Transverse colon (tissue), 4 donors: Measurements from ENCODE around the gene ACTMAP.

ENCODE experiments used
- EP300 ChIP-seq: sonication (generic); formaldehyde crosslinking; IDR thresholded peaks from one replicate; pipeline ENCODE4 v1.6.1; 2017; ENCODE audit warnings: antibody characterized with exemption, low read depth
- POLR2A ChIP-seq: fragments of 450-650 bp; IDR thresholded peaks from one replicate; pipeline ENCODE4 v1.6.1; 2016; ENCODE audit warnings: antibody characterized with exemption, mild to moderate bottlenecking, moderate library complexity
- POLR2AphosphoS5 ChIP-seq, 3 donors: sonication (generic); formaldehyde crosslinking; IDR thresholded peaks; one replicate each; pipeline ENCODE4 v1.6.1; 2016; ENCODE audit warnings: antibody characterized with exemption in 3 of 3
- TF ChIP-seq, protein P1 (sequence below), 5 experiments: fragments of 200-600 bp in 3 of 5; fragments of 450-650 bp in 2 of 5; sonication (generic) in 3 of 5; IDR thresholded peaks; 1 replicate in 2 of 5; 2 replicates in 3 of 5; pipeline ENCODE4 v1.5.1; 2016 to 2017; ENCODE audit warnings: antibody characterized with exemption in 5 of 5, inconsistent platforms in 3 of 5, mild to moderate bottlenecking in 2 of 5, moderate library complexity in 1 of 5

DNA sequence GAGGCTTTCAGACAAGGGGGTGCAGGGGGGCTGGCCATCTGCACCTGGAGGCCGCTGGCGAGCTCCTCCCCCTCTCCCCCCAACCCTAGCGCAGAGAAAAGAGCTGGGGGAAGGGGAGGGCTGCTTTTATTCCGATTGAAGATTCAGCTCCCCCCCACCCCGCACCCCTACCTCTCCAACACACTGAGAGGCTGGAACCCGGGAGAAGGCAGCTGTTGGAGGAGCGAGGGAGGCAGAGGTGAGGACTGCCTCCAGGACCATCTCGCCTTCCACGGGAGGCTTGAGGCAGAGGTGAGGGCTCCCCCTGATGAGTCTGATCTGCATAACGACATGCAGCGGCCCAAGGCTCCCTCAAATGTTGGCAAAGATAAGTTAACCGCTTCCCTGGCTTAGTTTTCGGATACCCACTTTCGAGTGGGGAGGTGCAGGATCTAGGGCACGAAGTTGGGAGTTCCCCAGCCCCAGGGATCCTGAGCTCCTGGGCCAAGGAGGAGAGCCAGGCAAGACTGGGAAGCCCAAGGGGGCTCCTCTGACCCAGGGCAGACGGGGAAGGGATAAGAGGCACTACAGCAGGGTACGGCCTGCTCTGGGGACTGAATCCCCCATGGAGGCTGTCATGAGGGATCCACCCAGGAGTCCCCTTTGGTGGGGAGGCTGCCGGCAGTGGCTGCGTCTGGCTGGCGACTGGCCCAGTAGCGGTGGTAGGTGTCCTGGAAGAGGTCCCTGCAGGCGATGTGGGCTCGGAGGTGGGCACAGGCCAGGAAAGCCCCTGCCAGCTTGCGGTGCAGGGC, 58.7 kb downstream of the ACTMAP start:
- TF ChIP-seq, protein P1, sequence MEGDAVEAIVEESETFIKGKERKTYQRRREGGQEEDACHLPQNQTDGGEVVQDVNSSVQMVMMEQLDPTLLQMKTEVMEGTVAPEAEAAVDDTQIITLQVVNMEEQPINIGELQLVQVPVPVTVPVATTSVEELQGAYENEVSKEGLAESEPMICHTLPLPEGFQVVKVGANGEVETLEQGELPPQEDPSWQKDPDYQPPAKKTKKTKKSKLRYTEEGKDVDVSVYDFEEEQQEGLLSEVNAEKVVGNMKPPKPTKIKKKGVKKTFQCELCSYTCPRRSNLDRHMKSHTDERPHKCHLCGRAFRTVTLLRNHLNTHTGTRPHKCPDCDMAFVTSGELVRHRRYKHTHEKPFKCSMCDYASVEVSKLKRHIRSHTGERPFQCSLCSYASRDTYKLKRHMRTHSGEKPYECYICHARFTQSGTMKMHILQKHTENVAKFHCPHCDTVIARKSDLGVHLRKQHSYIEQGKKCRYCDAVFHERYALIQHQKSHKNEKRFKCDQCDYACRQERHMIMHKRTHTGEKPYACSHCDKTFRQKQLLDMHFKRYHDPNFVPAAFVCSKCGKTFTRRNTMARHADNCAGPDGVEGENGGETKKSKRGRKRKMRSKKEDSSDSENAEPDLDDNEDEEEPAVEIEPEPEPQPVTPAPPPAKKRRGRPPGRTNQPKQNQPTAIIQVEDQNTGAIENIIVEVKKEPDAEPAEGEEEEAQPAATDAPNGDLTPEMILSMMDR (IDR thresholded peaks at IDR 0.05) = no peak
- no peak for TF ChIP-seq POLR2A
- no peak for TF ChIP-seq EP300
- TF ChIP-seq POLR2AphosphoS5 (IDR thresholded peaks at IDR 0.05) = no peak
